Stimulated activated CD8-positive, alpha-beta memory T cell treated with anti-CD3 and anti-CD28 coated beads, Interleukin-12 subunit alpha, Interleukin-12 subunit beta, amount 100 ng/mL, for 1 hour (primary cell): Measurements from ENCODE around the gene NFS1.

Experiments
- DNase-seq: peaks from one replicate; pipeline ENCODE4 v3.0.0-alpha.2; 2020; ENCODE audit warnings: low read depth

Gene NFS1

GRCh38 chr20:35674921-35675320 lies 24.2 kb downstream of the NFS1 start:
- DNase-seq: no peak

GRCh38 chr20:35673884-35674283 lies 25.3 kb downstream of the NFS1 start:
- no peak for DNase-seq

GRCh38 chr20:35669681-35670080 lies 29.5 kb downstream of the NFS1 start:
- DNase-seq: no peak

GRCh38 chr20:35669221-35669620 lies 29.9 kb downstream of the NFS1 start:
- DNase-seq: no peak

- DNase-seq: no peak
Observed at GRCh38 chr20:35665949-35666288, 33.2 kb downstream of the NFS1 start.

- DNase-seq: peak; percentile 87
Observed at GRCh38 chr20:35664466-35665206, 34.5 kb downstream of the NFS1 start, which contains the start of the genes CPNE1 and RBM12. TSS of gene CPNE1 (minus strand) at chr20:35664900. CDS start at chr20:35632923, 31,977 bp downstream. TSS of gene RBM12 (minus strand) at chr20:35664900. CDS start at chr20:35655322, 9,578 bp downstream.

- peak; percentile 28 for DNase-seq
Observed at GRCh38 chr20:35663516-35664465, 35.4 kb downstream of the NFS1 start.

GRCh38 chr20:35662551-35662950 lies 36.6 kb downstream of the NFS1 start:
- no peak for DNase-seq

GRCh38 chr20:35661908-35662307 lies 37.2 kb downstream of the NFS1 start:
- no peak for DNase-seq

- no peak for DNase-seq
Observed at GRCh38 chr20:35661053-35661452, 38.1 kb downstream of the NFS1 start.

- no peak for DNase-seq
Observed at GRCh38 chr20:35660122-35660937, 38.8 kb downstream of the NFS1 start.

- DNase-seq: no peak
Observed at GRCh38 chr20:35657271-35657670, 41.9 kb downstream of the NFS1 start.

- DNase-seq: no peak
Observed at GRCh38 chr20:35654415-35654814, 44.7 kb downstream of the NFS1 start.

GRCh38 chr20:35653893-35654292 lies 45.3 kb downstream of the NFS1 start:
- no peak for DNase-seq

GRCh38 chr20:35653430-35653734 lies 45.8 kb downstream of the NFS1 start:
- DNase-seq: no peak

- DNase-seq: no peak
Observed at GRCh38 chr20:35652641-35653429, 46.3 kb downstream of the NFS1 start.

- no peak for DNase-seq
Observed at GRCh38 chr20:35651958-35652357, 47.2 kb downstream of the NFS1 start.

- no peak for DNase-seq
Observed at GRCh38 chr20:35650632-35651031, 48.5 kb downstream of the NFS1 start.

GRCh38 chr20:35648836-35649235 lies 50.3 kb downstream of the NFS1 start:
- DNase-seq: no peak

GRCh38 chr20:35644806-35645205 lies 54.3 kb downstream of the NFS1 start:
- no peak for DNase-seq

GRCh38 chr20:35643045-35643444 lies 56.1 kb downstream of the NFS1 start:
- no peak for DNase-seq

GRCh38 chr20:35641743-35642142 lies 57.4 kb downstream of the NFS1 start:
- DNase-seq: no peak
